ENCODE data around the gene LRRC4C. TPM values are rescaled to one million over a fixed set of nuclear protein-coding genes. Genes with fewer than 3 reads are reported as not detected.
A peak's percentile ranks its signal among the peaks of the same experiment; 100 is the strongest.

LRRC4C gene
- total RNA-seq, 1 experiment from 2014 or later = not detected

DNA sequence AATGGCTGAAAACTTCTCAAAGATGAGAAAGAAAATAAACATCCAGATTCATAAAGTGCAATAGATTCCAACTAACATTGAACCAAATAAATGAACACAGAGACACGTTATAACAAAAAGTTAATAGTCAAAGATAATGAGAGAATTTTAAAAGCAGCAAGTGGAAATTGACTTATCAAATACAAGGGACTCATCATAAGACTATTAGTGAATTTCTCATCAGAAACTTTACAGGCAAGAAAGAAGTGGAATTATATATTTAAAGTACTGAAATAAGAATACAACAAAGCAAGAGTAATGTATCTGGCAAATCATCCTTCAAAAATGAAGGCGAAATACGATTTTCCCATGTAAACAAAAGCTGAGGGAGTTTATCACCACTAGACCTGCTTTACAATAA, 852.7 kb downstream of the LRRC4C start:
- H3K27me3 ChIP-seq (ENCODE audit: low read length) = no peaks in the 10 kb centered on the region
- no TSS peak for BruUV-seq (replicated peaks)
- ATAC-seq (no peak), DNase-seq (no peak)
- H3K36me3 ChIP-seq (ENCODE audit: low read depth, low read length) = no peaks in the 10 kb centered on the region
- H2AFZ ChIP-seq (ENCODE audit: low read length) = no peak overlapping the region
- ChIA-PET CTCF (no interaction called here), POLR2A (ENCODE audit: unreplicated experiment) (no interaction called here)
- H4K20me1 ChIP-seq (ENCODE audit: low read length) = no peaks in the 10 kb centered on the region
- H3K4me3 ChIP-seq (ENCODE audit: low read length) = no peak overlapping the region
- no peaks in the 10 kb centered on the region for H3K9me2 ChIP-seq (replicated peaks; ENCODE audit: low read length)
- no peaks in the 10 kb centered on the region for H3K79me2 ChIP-seq (ENCODE audit: low read length)
- no peak overlapping the region for H3K9ac ChIP-seq (ENCODE audit: low read length)
- no peak overlapping the region for H3K27ac ChIP-seq (ENCODE audit: low read length)
- intact Hi-C loops (cut with micrococcal nuclease) = no loop called here
- 0 out of 2 replicates have a peak, but pooled peaks cover 3% of the 10 kb centered on the region for H3K4me1 ChIP-seq (ENCODE audit: insufficient read depth, low read length)
- no peak overlapping the region for H3K4me2 ChIP-seq (ENCODE audit: low read length)
- no peaks in the 10 kb centered on the region for H3F3A ChIP-seq (ENCODE audit: low read length, unreplicated experiment)
- peaks cover 10% of the 10 kb centered on the region; the same call in 1 of the 2 replicates for H3K9me3 ChIP-seq (ENCODE audit: low read length)
- TF ChIP-seq EZH2 (IDR thresholded peaks at IDR 0.05; ENCODE audit: low read length, unreplicated experiment) (no peak), EZH2phosphoT487 (IDR thresholded peaks at IDR 0.05; ENCODE audit: borderline replicate concordance, low read length) (no peak)
- TF ChIP-seq, protein P1, sequence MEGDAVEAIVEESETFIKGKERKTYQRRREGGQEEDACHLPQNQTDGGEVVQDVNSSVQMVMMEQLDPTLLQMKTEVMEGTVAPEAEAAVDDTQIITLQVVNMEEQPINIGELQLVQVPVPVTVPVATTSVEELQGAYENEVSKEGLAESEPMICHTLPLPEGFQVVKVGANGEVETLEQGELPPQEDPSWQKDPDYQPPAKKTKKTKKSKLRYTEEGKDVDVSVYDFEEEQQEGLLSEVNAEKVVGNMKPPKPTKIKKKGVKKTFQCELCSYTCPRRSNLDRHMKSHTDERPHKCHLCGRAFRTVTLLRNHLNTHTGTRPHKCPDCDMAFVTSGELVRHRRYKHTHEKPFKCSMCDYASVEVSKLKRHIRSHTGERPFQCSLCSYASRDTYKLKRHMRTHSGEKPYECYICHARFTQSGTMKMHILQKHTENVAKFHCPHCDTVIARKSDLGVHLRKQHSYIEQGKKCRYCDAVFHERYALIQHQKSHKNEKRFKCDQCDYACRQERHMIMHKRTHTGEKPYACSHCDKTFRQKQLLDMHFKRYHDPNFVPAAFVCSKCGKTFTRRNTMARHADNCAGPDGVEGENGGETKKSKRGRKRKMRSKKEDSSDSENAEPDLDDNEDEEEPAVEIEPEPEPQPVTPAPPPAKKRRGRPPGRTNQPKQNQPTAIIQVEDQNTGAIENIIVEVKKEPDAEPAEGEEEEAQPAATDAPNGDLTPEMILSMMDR (conservative IDR thresholded peaks at IDR 0.05; ENCODE audit: low read depth, low read length) = no peak

- no peaks in the 10 kb centered on the region for H3K9me2 ChIP-seq (replicated peaks; ENCODE audit: low read length)
- DNase-seq (peak; percentile 58), ATAC-seq (no peak)
- ChIA-PET POLR2A (ENCODE audit: unreplicated experiment) (no interaction called here), CTCF (no interaction called here)
- no TSS peak for BruUV-seq (replicated peaks)
- H3K4me1 ChIP-seq (ENCODE audit: insufficient read depth, low read length) = 0 out of 2 replicates have a peak, but pooled peaks cover 3% of the 10 kb centered on the region
- no peaks in the 10 kb centered on the region for H3K36me3 ChIP-seq (ENCODE audit: low read depth, low read length)
- no peak overlapping the region for H3K9ac ChIP-seq (ENCODE audit: low read length)
- H3K9me3 ChIP-seq (ENCODE audit: low read length) = peaks cover 6% of the 10 kb centered on the region; the same call in 1 of the 2 replicates
- H3K4me3 ChIP-seq (ENCODE audit: low read length) = no peak overlapping the region
- H3K27ac ChIP-seq (ENCODE audit: low read length) = no peak overlapping the region
- H4K20me1 ChIP-seq (ENCODE audit: low read length) = no peaks in the 10 kb centered on the region
- no peaks in the 10 kb centered on the region for H3F3A ChIP-seq (ENCODE audit: low read length, unreplicated experiment)
- intact Hi-C loops (cut with micrococcal nuclease) = no loop called here
- no peak for TF ChIP-seq EZH2phosphoT487 (IDR thresholded peaks at IDR 0.05; ENCODE audit: borderline replicate concordance, low read length)
- no peak for TF ChIP-seq EZH2 (IDR thresholded peaks at IDR 0.05; ENCODE audit: low read length, unreplicated experiment)
- TF ChIP-seq, protein P1 (conservative IDR thresholded peaks at IDR 0.05; ENCODE audit: low read depth, low read length) = no peak
- H3K27me3 ChIP-seq (ENCODE audit: low read length) = no peaks in the 10 kb centered on the region
- H3K79me2 ChIP-seq (ENCODE audit: low read length) = no peaks in the 10 kb centered on the region
- no peak overlapping the region for H3K4me2 ChIP-seq (ENCODE audit: low read length)
- H2AFZ ChIP-seq (ENCODE audit: low read length) = no peak overlapping the region
Observed at GRCh38 chr11:40602866-40603552, 856.4 kb downstream of the LRRC4C start.

DNA sequence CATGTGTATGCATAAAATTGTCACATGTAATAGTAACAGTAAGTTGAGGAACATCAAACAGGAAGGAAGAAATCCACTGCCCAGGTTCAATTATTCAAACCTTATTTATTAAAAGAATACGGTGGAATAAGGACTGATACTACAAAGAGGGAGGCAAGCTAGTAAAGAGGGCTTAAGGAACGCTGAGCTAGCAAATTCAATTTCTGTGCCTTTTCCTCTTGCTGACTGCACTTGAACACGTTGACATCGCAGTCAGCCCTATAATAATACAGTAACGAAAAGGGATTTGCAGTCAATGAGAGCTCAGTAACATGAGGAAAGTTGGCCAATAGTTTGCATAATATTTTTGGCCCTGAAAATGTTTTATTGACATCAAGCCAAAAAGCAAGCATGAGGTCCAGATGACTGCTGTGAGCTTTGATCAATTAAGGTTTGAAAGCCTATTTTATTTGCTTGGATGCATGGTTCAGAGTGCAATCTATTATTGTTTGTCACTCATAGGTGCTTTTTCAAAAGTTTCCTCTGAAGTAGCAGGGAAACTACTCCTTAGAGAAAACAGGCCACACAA, 861.8 kb downstream of the LRRC4C start:
- intact Hi-C loops (cut with micrococcal nuclease) = no loop called here
- TF ChIP-seq EZH2 (IDR thresholded peaks at IDR 0.05; ENCODE audit: low read length, unreplicated experiment) (no peak), EZH2phosphoT487 (IDR thresholded peaks at IDR 0.05; ENCODE audit: borderline replicate concordance, low read length) (no peak)
- TF ChIP-seq, protein P1 (conservative IDR thresholded peaks at IDR 0.05; ENCODE audit: low read depth, low read length) = no peak
- DNase-seq = no peak

More for the DNA sequence above, 861.8 kb downstream of the LRRC4C start:
- Histone ChIP-seq H3K27ac (ENCODE audit: low read length) (no peak overlapping the region), H4K20me1 (ENCODE audit: low read length) (no peaks in the 10 kb centered on the region), H3K79me2 (ENCODE audit: low read length) (no peaks in the 10 kb centered on the region), H2AFZ (ENCODE audit: low read length) (no peak overlapping the region), H3K4me1 (ENCODE audit: insufficient read depth, low read length) (0 out of 2 replicates have a peak, but pooled peaks cover 2% of the 10 kb centered on the region), H3K36me3 (ENCODE audit: low read depth, low read length) (no peaks in the 10 kb centered on the region), H3K4me3 (ENCODE audit: low read length) (no peak overlapping the region), H3K9ac (ENCODE audit: low read length) (no peak overlapping the region), H3K9me3 (ENCODE audit: low read length) (0 out of 2 replicates have a peak, but pooled peaks cover 3% of the 10 kb centered on the region), H3K27me3 (ENCODE audit: low read length) (no peaks in the 10 kb centered on the region), H3K4me2 (ENCODE audit: low read length) (no peak overlapping the region), H3F3A (ENCODE audit: low read length, unreplicated experiment) (no peaks in the 10 kb centered on the region), H3K9me2 (replicated peaks; ENCODE audit: low read length) (no peaks in the 10 kb centered on the region)
- CTCF ChIA-PET = no interaction called here
- no peak for ATAC-seq
- BruUV-seq (replicated peaks) = no TSS peak
- POLR2A ChIA-PET (ENCODE audit: unreplicated experiment) = no interaction called here
